ENCODE measurements around the gene ATP6V0D1. TPM values are rescaled to one million over a fixed set of nuclear protein-coding genes. Genes with fewer than 3 reads are reported as not detected.

The ATP6V0D1 gene
- total and polyA plus RNA-seq, 2 of the 4 experiments (the other 2 are of a cell fraction): 112 to 124 TPM

- H2AK5ac ChIP-seq (ENCODE audit: low read depth, low read length): peak overlapping the region; percentile 83
- peak overlapping the region; percentile 2; the same call in 1 of the 2 replicates for H4K91ac ChIP-seq (ENCODE audit: insufficient read depth, low read depth, low read length)
- no peak overlapping the region for H3K56ac ChIP-seq (ENCODE audit: extremely low read depth, insufficient read depth, low read length)
- peak overlapping the region; percentile 74 for H3K27ac ChIP-seq (ENCODE audit: insufficient read depth, low read length)
- H2BK120ac ChIP-seq (ENCODE audit: low read depth, low read length): no peak overlapping the region
- intact Hi-C loops (cut with micrococcal nuclease) (no loop called here), in situ Hi-C loops (cut with MboI; ENCODE audit: low sequenced_read_pairs) (no loop called here), dilution Hi-C loops (cut with HindIII; ENCODE audit: low sequenced_read_pairs, unreplicated experiment) (no loop called here)
- H2BK20ac ChIP-seq (ENCODE audit: low read depth, low read length): no peak overlapping the region
- H3K4ac ChIP-seq (ENCODE audit: low read depth, low read length): peak overlapping the region; percentile 53
- ChIA-PET CTCF (interaction anchor here (1.8 to 3.4 kb wide), 2 partner anchors 8 to 39 kb away, joined by 9 to 14 read pairs; no protein-coding TSS in a partner anchor), POLR2A (ENCODE audit: unreplicated experiment) (no interaction called here)
- peak overlapping the region; percentile 7; the same call in 1 of the 2 replicates for H3K23ac ChIP-seq (ENCODE audit: low read depth, low read length)
- peak overlapping the region; percentile 71 for H3K9ac ChIP-seq (ENCODE audit: low read depth, low read length)
- WGBS, 2 experiments (ENCODE audit: extremely low coverage in 2 of 2, insufficient read length in 1 of 2): 94% methylated on average over 14 of the region's 25 CpGs; no CpG with 5 or more reads in 1 of the 2 experiments
- peak overlapping the region; percentile 70 to 95 for H4K8ac ChIP-seq (ENCODE audit: low read depth in 2 of 2, low read length in 2 of 2)
- ATAC-seq (ENCODE audit: low read depth): no peak
- DNase-seq: no peak
- TF ChIP-seq SMC3 (IDR thresholded peaks at IDR 0.05; ENCODE audit: low read depth, low read length): no peak
- no peak for TF ChIP-seq CTCF (conservative IDR thresholded peaks at IDR 0.05; ENCODE audit: low read depth, low read length)
- no peak for TF ChIP-seq POLR2A (IDR thresholded peaks at IDR 0.05; ENCODE audit: low read depth, low read length)
- TF ChIP-seq FOS (IDR thresholded peaks at IDR 0.05; ENCODE audit: low read depth, low read length): no peak
- TF ChIP-seq RCOR1 (IDR thresholded peaks at IDR 0.05; ENCODE audit: insufficient replicate concordance, low read length): no peak
- no peak for TF ChIP-seq BHLHE40 (IDR thresholded peaks at IDR 0.05; ENCODE audit: low read depth, low read length)
- H2BK15ac ChIP-seq (ENCODE audit: low read depth, low read length): no peak overlapping the region
- 0 out of 2 replicates have a peak overlapping the region, but pooled peaks have one; percentile 52 for H3K4me3 ChIP-seq (ENCODE audit: insufficient read depth, low read depth, low read length)
- peak overlapping the region; percentile 75 for H2AFZ ChIP-seq (replicated peaks; ENCODE audit: low read length, poor library complexity)
- peaks cover 14% of the 10 kb centered on the region for H3K4me1 ChIP-seq (ENCODE audit: control insufficient read depth, insufficient read depth, low read length)
- peaks cover 19% of the 10 kb centered on the region for H4K20me1 ChIP-seq (ENCODE audit: insufficient read depth, low read length)
- H3K14ac ChIP-seq (replicated peaks; ENCODE audit: low read depth, low read length): peak overlapping the region; percentile 24
- H3K79me1 ChIP-seq (ENCODE audit: low read depth in 1 of 2, low read length in 2 of 2): peaks cover 12 to 55% of the 10 kb centered on the region in 2 experiments; a peak in 3 of 4 replicates
- peak overlapping the region; percentile 81 for H3K4me2 ChIP-seq (ENCODE audit: low read depth, low read length)
- no peak overlapping the region for H2BK5ac ChIP-seq (ENCODE audit: low read depth, low read length, poor library complexity, severe bottlenecking)
- no TSS peak for BruUV-seq (replicated peaks)
- no peaks in the 10 kb centered on the region; the same call in 1 of the 2 replicates for H3K9me1 ChIP-seq (ENCODE audit: insufficient read depth, low read length)
- H2AK9ac ChIP-seq (replicated peaks; ENCODE audit: low read depth, low read length, poor library complexity): peak overlapping the region; percentile 71
- H3K9me3 ChIP-seq (ENCODE audit: control insufficient read depth, insufficient read depth, low read length): no peaks in the 10 kb centered on the region
- H3K27me3 ChIP-seq (ENCODE audit: control insufficient read depth, insufficient read depth, low read length): no peaks in the 10 kb centered on the region
- no peaks in the 10 kb centered on the region for H3K36me3 ChIP-seq (ENCODE audit: control insufficient read depth, insufficient read depth, low read length)
- H3K18ac ChIP-seq (ENCODE audit: low read depth, low read length): peak overlapping the region; percentile 8; the same call in 1 of the 2 replicates
- peak overlapping the region; percentile 76 for H4K5ac ChIP-seq (ENCODE audit: low read depth, low read length)
These were observed 1.4 kb upstream of the ATP6V0D1 start for GRCh38 chr16:67482233-67482924.
